H9 (cell line): Measurements from ENCODE around the gene NCOR2. TPM values are rescaled to one million over a fixed set of nuclear protein-coding genes. Genes with fewer than 3 reads are reported as not detected.

ENCODE experiments used
- DNase-seq: peaks from one replicate; pipeline ENCODE4 v3.0.0-alpha.2; 2017
- H2AFZ ChIP-seq: one replicate; pipeline ENCODE4 v1.6.1; 2013; ENCODE audit warnings: mild to moderate bottlenecking, low read length, control low read depth, moderate library complexity
- H2AK5ac ChIP-seq: 2 replicates; pipeline ENCODE4 v1.6.1; 2013; ENCODE audit warnings: low read length, control low read depth, mixed read lengths; ENCODE audit not compliant: insufficient read length
- H2BK120ac ChIP-seq: one replicate; pipeline ENCODE4 v1.6.1; 2013; ENCODE audit warnings: low read depth, mild to moderate bottlenecking, low read length, control low read depth, inconsistent platforms; ENCODE audit not compliant: poor library complexity, severe bottlenecking
- H2BK12ac ChIP-seq: 2 replicates; pipeline ENCODE4 v1.6.1; 2013; ENCODE audit warnings: low read length, control low read depth, mixed read lengths, low read depth; ENCODE audit not compliant: insufficient read length
- H2BK15ac ChIP-seq: 2 replicates; pipeline ENCODE4 v1.6.1; 2013; ENCODE audit warnings: low read depth, low read length, control low read depth
- H2BK20ac ChIP-seq: one replicate; pipeline ENCODE4 v1.6.1; 2013; ENCODE audit warnings: low read depth, mild to moderate bottlenecking, low read length, control low read depth, inconsistent platforms; ENCODE audit not compliant: poor library complexity, severe bottlenecking
- H2BK5ac ChIP-seq: 2 replicates; pipeline ENCODE4 v1.6.1; 2013; ENCODE audit warnings: low read length, control low read depth, mixed read lengths; ENCODE audit not compliant: insufficient read length
- H3K14ac ChIP-seq: 2 replicates; pipeline ENCODE4 v1.6.1; 2013; ENCODE audit warnings: low read length, control low read depth; ENCODE audit not compliant: insufficient read depth
- H3K18ac ChIP-seq: 2 replicates; pipeline ENCODE4 v1.6.1; 2013; ENCODE audit warnings: low read depth, mild to moderate bottlenecking, mixed read lengths, low read length, control low read depth; ENCODE audit not compliant: insufficient read length
- H3K23ac ChIP-seq: 2 replicates; pipeline ENCODE4 v1.6.1; 2013; ENCODE audit warnings: low read length, control low read depth, mixed read lengths, low read depth; ENCODE audit not compliant: insufficient read length
- H3K23me2 ChIP-seq: 2 replicates; pipeline ENCODE4 v1.6.1; 2013; ENCODE audit warnings: low read depth, mild to moderate bottlenecking, mixed read lengths, low read length, control low read depth; ENCODE audit not compliant: insufficient read length, poor library complexity, severe bottlenecking
- H3K27ac ChIP-seq: 2 replicates; pipeline ENCODE4 v1.5.1; 2013; ENCODE audit warnings: low read length, control low read depth, mixed read lengths, low read depth; ENCODE audit not compliant: insufficient read length
- H3K27me3 ChIP-seq: 2 replicates; pipeline ENCODE4 v1.6.1; 2013; ENCODE audit warnings: low read length, control low read depth, inconsistent platforms; ENCODE audit not compliant: insufficient read depth
- H3K4ac ChIP-seq: 2 replicates; pipeline ENCODE4 v1.6.1; 2013; ENCODE audit warnings: low read depth, mild to moderate bottlenecking, control low read depth, inconsistent platforms, low read length, moderate library complexity
- H3K4me1 ChIP-seq: 2 replicates; pipeline ENCODE4 v1.6.1; 2013; ENCODE audit warnings: low read length, control low read depth, inconsistent platforms; ENCODE audit not compliant: insufficient read depth
- H3K4me2 ChIP-seq: 2 replicates; pipeline ENCODE4 v1.6.1; 2013; ENCODE audit warnings: low read length, control low read depth, mixed read lengths; ENCODE audit not compliant: insufficient read length, insufficient read depth
- H3K56ac ChIP-seq: 2 replicates; pipeline ENCODE4 v1.6.1; 2013; ENCODE audit warnings: low read depth, mild to moderate bottlenecking, mixed read lengths, low read length, control low read depth; ENCODE audit not compliant: insufficient read length
- H3K79me1 ChIP-seq: 2 replicates; pipeline ENCODE4 v1.6.1; 2013; ENCODE audit warnings: low read depth, mild to moderate bottlenecking, moderate library complexity, low read length, control low read depth, inconsistent platforms; ENCODE audit not compliant: insufficient read depth, poor library complexity, severe bottlenecking
- H3K79me2 ChIP-seq: 2 replicates; pipeline ENCODE4 v1.6.1; 2013; ENCODE audit warnings: low read length, control low read depth, inconsistent platforms; ENCODE audit not compliant: insufficient read depth
- H3K9ac ChIP-seq: 2 replicates; pipeline ENCODE4 v1.6.1; 2013; ENCODE audit warnings: low read length, control low read depth, mixed read lengths; ENCODE audit not compliant: insufficient read length; ENCODE audit errors: extremely low read depth
- H3K9me3 ChIP-seq: one replicate; pipeline ENCODE4 v1.6.1; 2013; ENCODE audit warnings: low read depth, low read length, inconsistent platforms; ENCODE audit not compliant: control insufficient read depth
- H3T11ph ChIP-seq: one replicate; pipeline ENCODE4 v1.6.1; 2013; ENCODE audit warnings: mild to moderate bottlenecking, low read length, control low read depth, inconsistent platforms
- H4K20me1 ChIP-seq: one replicate; pipeline ENCODE4 v1.6.1; 2013; ENCODE audit not compliant: control insufficient read depth, insufficient read length, insufficient read depth
- H4K5ac ChIP-seq: 2 replicates; pipeline ENCODE4 v1.6.1; 2013; ENCODE audit warnings: low read depth, mild to moderate bottlenecking, mixed read lengths, low read length, control low read depth; ENCODE audit not compliant: insufficient read length
- H4K8ac ChIP-seq: replicated peaks from 2 replicates; pipeline ENCODE4 v1.6.1; 2013; ENCODE audit warnings: low read length, control low read depth, mixed read lengths, low read depth; ENCODE audit not compliant: insufficient read length
- H4K91ac ChIP-seq: 2 replicates; pipeline ENCODE4 v1.6.1; 2013; ENCODE audit warnings: low read depth, mild to moderate bottlenecking, moderate library complexity, mixed read lengths, low read length, control low read depth; ENCODE audit not compliant: insufficient read length
- H3K27ac Mint-ChIP-seq, 3 experiments: 2 replicates in 2 of 3; 3 replicates in 1 of 3; pipeline ENCODE4 v1.8.0; 2020 to 2021; ENCODE audit warnings: mixed read lengths in 3 of 3, mild to moderate bottlenecking in 1 of 3, moderate library complexity in 1 of 3
- H3K27me3 Mint-ChIP-seq: 2 replicates; pipeline ENCODE4 v1.8.0; 2021; ENCODE audit warnings: low read depth, mild to moderate bottlenecking, moderate library complexity, mixed read lengths
- H3K36me3 Mint-ChIP-seq, 3 experiments: 2 replicates in 2 of 3; 3 replicates in 1 of 3; pipeline ENCODE4 v1.8.0; 2020 to 2021; ENCODE audit warnings: low read depth in 3 of 3, mixed read lengths in 3 of 3; ENCODE audit not compliant: insufficient read depth in 1 of 3
- H3K4me1 Mint-ChIP-seq, 2 experiments: 2 replicates each; pipeline ENCODE4 v1.8.0; 2020; ENCODE audit warnings: mixed read lengths in 2 of 2
- H3K4me3 Mint-ChIP-seq, 2 experiments: 2 replicates in 1 of 2; 3 replicates in 1 of 2; pipeline ENCODE4 v1.8.0; 2020 to 2021; ENCODE audit warnings: mild to moderate bottlenecking in 2 of 2, mixed read lengths in 2 of 2, moderate library complexity in 1 of 2
- H3K9me3 Mint-ChIP-seq, 2 experiments: 2 replicates in 1 of 2; 3 replicates in 1 of 2; pipeline ENCODE4 v1.8.0; 2020; ENCODE audit warnings: mild to moderate bottlenecking in 2 of 2, mixed read lengths in 2 of 2, moderate library complexity in 1 of 2
- CTCF ChIP-seq: fragments of 200-600 bp; sonication (generic); conservative IDR thresholded peaks from 3 replicates; pipeline ENCODE4 v1.8.0; 2021; ENCODE audit warnings: antibody characterized with exemption, mild to moderate bottlenecking
- WGBS: extraction: QIAGEN DNeasy Blood & Tissue Kit; methylation state at CpG from one replicate; pipeline ENCODE4 v1.1.7; 2013; ENCODE audit warnings: missing lambda C conversion rate, low lambda C conversion rate, mixed read lengths; ENCODE audit not compliant: insufficient read length; ENCODE audit errors: extremely low coverage; 5-methylcytosine and 5-hydroxymethylcytosine counted together
- total RNA-seq: library from RNA; stranded (reverse); gene quantifications from 2 replicates; pipeline ENCODE4 v1.2.1, GENCODE V29; 2021

Gene NCOR2
- total RNA-seq, 1 experiment from 2014 or later, result 226 TPM

GRCh38 chr12:124597041-124597440, 29.6 kb upstream of the NCOR2 start:
- Mint-ChIP-seq H3K4me3 (no peak overlapping the region), H3K36me3 (no peaks in the 10 kb centered on the region; a peak in 1 of 7 replicates), H3K4me1 (no peaks in the 10 kb centered on the region), H3K27ac (no peak overlapping the region), H3K9me3 (no peaks in the 10 kb centered on the region; a peak in 2 of 5 replicates), H3K27me3 (peaks cover 15% of the 10 kb centered on the region)
- no peak overlapping the region for H3K27ac ChIP-seq
- H2AFZ ChIP-seq, result no peak overlapping the region
- H3K9me3 ChIP-seq, result no peaks in the 10 kb centered on the region
- H2AK5ac ChIP-seq, result no peak overlapping the region
- no peak overlapping the region for H3K23ac ChIP-seq
- no peak overlapping the region for H4K5ac ChIP-seq
- no peaks in the 10 kb centered on the region for H3K27me3 ChIP-seq
- H3K9ac ChIP-seq, result no peak overlapping the region
- no peak overlapping the region for H3K14ac ChIP-seq
- no peaks in the 10 kb centered on the region for H3K79me1 ChIP-seq
- WGBS, result no CpG with 5 or more reads among the region's 2 CpGs
- no peaks in the 10 kb centered on the region for H3K4me1 ChIP-seq
- no peak for DNase-seq
- H3K4me2 ChIP-seq, result no peak overlapping the region
- H3T11ph ChIP-seq, result no peak overlapping the region
- H2BK15ac ChIP-seq, result no peak overlapping the region
- no peak overlapping the region for H3K18ac ChIP-seq
- H3K4ac ChIP-seq, result no peak overlapping the region
- TF ChIP-seq CTCF, result no peak
- H4K91ac ChIP-seq, result no peak overlapping the region
- H2BK5ac ChIP-seq, result no peak overlapping the region
- H2BK12ac ChIP-seq, result no peak overlapping the region
- no peak overlapping the region for H4K8ac ChIP-seq
- no peak overlapping the region for H3K56ac ChIP-seq
- H2BK120ac ChIP-seq, result no peak overlapping the region
- H3K23me2 ChIP-seq, result no peaks in the 10 kb centered on the region
- H3K79me2 ChIP-seq, result no peaks in the 10 kb centered on the region
- H4K20me1 ChIP-seq, result no peaks in the 10 kb centered on the region
- H2BK20ac ChIP-seq, result no peak overlapping the region
